Subcutaneous abdominal adipose tissue (tissue), 5 donors: ENCODE results near the gene CD74.

Experiments
- H3K27ac ChIP-seq: one replicate; pipeline ENCODE4 v1.7.0; 2013; ENCODE audit warnings: low read depth, mild to moderate bottlenecking, inconsistent platforms, low read length, moderate library complexity
- H3K27me3 ChIP-seq, 5 donors: one replicate each; pipeline ENCODE4 v1.7.0; 2013; ENCODE audit warnings: low read length in 5 of 5, inconsistent platforms in 1 of 5; ENCODE audit not compliant: control insufficient read depth in 5 of 5, insufficient read depth in 4 of 5
- H3K36me3 ChIP-seq, 5 donors: one replicate each; pipeline ENCODE4 v1.7.0; 2013; ENCODE audit warnings: low read length in 5 of 5; ENCODE audit not compliant: control insufficient read depth in 5 of 5, insufficient read depth in 5 of 5
- H3K4me1 ChIP-seq, 5 donors: one replicate each; pipeline ENCODE4 v1.7.0; 2013; ENCODE audit warnings: low read length in 5 of 5, mild to moderate bottlenecking in 3 of 5, moderate library complexity in 1 of 5; ENCODE audit not compliant: control insufficient read depth in 5 of 5, insufficient read depth in 5 of 5
- H3K4me3 ChIP-seq, 5 donors: one replicate each; pipeline ENCODE4 v1.7.0; 2013; ENCODE audit warnings: low read length in 5 of 5, low read depth in 1 of 5
- H3K9ac ChIP-seq, 5 donors: one replicate each; pipeline ENCODE4 v1.7.0; 2013; ENCODE audit warnings: low read length in 5 of 5, mild to moderate bottlenecking in 4 of 5, moderate library complexity in 3 of 5
- H3K9me3 ChIP-seq, 5 donors: one replicate each; pipeline ENCODE4 v1.7.0; 2013; ENCODE audit warnings: low read length in 5 of 5; ENCODE audit not compliant: control insufficient read depth in 5 of 5
- donor health status: healthy.
- donor health status: healthy.
- donor health status: healthy.
- donor health status: healthy.
- donor health status: healthy.

CD74 gene

DNA sequence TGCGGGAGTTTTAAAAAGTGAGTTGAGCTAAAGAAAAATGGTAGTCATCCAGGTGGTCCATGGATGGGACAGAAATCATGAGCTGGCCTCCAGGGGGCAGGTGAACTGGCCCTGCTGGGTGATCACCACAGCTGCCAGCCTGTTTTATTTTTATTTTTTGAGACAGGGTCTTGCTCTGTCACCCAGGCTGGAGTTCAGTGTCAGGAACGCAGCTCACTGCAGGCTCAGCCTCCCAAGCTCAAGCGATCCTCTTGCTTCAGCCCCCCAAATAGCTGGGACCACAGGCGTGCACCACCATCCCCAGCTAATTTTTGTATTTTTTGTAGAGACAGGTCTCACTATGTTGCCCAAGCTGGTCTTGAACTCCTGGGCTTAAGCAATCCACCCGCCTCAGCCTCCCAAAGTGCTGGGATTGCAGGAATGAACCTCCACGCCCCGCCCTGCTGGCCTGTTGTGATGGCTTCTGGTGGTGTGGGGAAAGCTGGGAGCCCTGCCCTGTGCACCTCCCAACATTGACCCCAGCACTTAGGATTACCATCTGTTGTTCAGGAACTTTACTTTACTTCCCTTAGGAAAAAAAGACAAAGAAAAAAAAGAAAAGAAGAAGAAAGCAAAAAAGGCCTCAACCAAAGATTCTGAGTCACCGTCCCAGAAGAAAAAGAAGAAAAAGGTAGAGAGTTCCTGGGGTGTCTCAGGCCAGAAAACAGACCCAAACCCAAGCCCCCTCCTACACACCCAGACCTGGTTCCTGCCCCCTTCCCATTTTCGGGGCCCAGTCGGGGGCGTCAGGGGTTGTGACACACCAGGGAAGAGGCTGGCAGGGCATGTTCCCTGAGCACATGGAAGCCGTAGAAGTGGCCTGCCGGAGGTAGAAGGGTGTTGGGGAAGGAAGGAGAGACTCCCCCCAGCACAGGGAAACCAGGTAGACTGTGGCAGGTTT is 14.7 kb downstream of the CD74 start:
- no peak overlapping the region for H3K27ac ChIP-seq
- no peaks in the 10 kb centered on the region for H3K9me3 ChIP-seq
- peaks cover 0 to 10% (median 0%) of the 10 kb centered on the region in 5 donors for H3K4me1 ChIP-seq
- no peaks in the 10 kb centered on the region for H3K27me3 ChIP-seq
- no peak overlapping the region for H3K4me3 ChIP-seq
- H3K9ac ChIP-seq = no peak overlapping the region
- peaks cover 0 to 92% (median 87%) of the 10 kb centered on the region in 5 donors for H3K36me3 ChIP-seq

GRCh38 chr5:150397146-150397781 is 15.4 kb downstream of the CD74 start:
- Histone ChIP-seq H3K27ac (no peak overlapping the region), H3K27me3 (no peaks in the 10 kb centered on the region), H3K4me1 (peaks cover 0 to 10% (median 0%) of the 10 kb centered on the region in 5 donors), H3K4me3 (no peak overlapping the region), H3K9ac (no peak overlapping the region), H3K36me3 (peaks cover 0 to 92% (median 87%) of the 10 kb centered on the region in 5 donors), H3K9me3 (no peaks in the 10 kb centered on the region)

DNA sequence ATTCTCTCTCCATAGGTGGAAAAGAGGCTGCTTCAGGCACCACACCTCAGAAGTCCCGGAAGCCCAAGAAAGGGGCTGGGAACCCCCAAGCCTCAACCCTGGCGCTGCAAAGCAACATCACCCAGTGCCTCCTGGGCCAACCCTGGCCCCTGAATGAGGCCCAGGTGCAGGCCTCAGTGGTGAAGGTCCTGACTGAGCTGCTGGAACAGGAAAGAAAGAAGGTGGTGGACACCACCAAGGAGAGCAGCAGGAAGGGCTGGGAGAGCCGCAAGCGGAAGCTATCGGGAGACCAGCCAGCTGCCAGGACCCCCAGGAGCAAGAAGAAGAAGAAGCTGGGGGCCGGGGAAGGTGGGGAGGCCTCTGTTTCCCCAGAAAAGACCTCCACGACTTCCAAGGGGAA is 16.4 kb downstream of the CD74 start:
- no peak overlapping the region for H3K4me3 ChIP-seq
- H3K27me3 ChIP-seq = no peaks in the 10 kb centered on the region
- no peak overlapping the region for H3K27ac ChIP-seq
- peak overlapping the region in 1 of 5 donors; percentile 24 for H3K9ac ChIP-seq
- no peaks in the 10 kb centered on the region for H3K9me3 ChIP-seq
- H3K4me1 ChIP-seq = peaks cover 0 to 10% (median 0%) of the 10 kb centered on the region in 5 donors
- H3K36me3 ChIP-seq = peaks cover 0 to 93% (median 87%) of the 10 kb centered on the region in 5 donors

GRCh38 chr5:150395688-150395975 is 17.1 kb downstream of the CD74 start:
- H3K9me3 ChIP-seq = no peaks in the 10 kb centered on the region
- peaks cover 0 to 10% (median 0%) of the 10 kb centered on the region in 5 donors for H3K4me1 ChIP-seq
- no peak overlapping the region for H3K9ac ChIP-seq
- H3K36me3 ChIP-seq = peaks cover 0 to 94% (median 87%) of the 10 kb centered on the region in 5 donors
- no peaks in the 10 kb centered on the region for H3K27me3 ChIP-seq
- no peak overlapping the region for H3K4me3 ChIP-seq
- no peak overlapping the region for H3K27ac ChIP-seq

DNA sequence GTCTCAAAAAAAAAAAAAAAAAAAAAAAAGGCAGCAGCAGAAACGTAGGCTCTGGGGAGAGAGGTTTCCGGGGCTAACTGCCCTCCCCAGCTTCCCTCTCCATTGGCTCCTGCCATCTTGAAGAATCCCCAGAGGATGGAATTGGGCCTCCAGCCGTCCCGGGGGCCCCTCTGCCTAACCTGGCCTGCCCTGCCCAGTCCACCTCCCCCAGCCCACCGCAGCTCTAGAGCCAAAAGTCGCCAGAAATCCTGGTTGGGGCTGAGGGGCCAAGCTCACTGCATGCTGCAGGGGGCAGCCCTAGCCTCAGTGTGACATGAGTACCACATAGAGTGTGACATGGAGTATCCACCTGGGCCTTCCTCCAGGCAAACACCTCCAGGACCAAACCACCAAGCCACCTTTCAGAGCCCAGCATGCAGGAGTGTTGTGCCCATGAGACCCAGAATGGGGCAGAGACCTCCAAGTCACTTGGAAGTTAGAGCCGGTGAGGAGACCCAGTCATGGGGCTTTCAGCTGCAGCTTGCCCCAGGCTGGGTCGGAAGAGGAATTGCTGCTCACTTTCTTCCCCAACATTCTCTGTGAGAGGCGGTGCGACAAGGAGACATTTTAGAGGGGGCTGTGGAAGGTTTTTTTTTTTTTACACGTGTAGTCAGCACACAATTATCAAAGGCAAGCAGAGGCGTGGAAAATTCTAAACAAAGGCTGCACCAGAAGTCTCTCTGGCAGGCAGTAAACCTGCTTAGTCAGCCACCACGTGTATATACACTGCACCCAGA is 17.6 kb downstream of the CD74 start:
- Histone ChIP-seq H3K36me3 (peaks cover 0 to 92% (median 87%) of the 10 kb centered on the region in 5 donors), H3K4me1 (peaks cover 0 to 10% (median 0%) of the 10 kb centered on the region in 5 donors), H3K9me3 (no peaks in the 10 kb centered on the region), H3K9ac (no peak overlapping the region), H3K27me3 (no peaks in the 10 kb centered on the region), H3K4me3 (no peak overlapping the region), H3K27ac (no peak overlapping the region)

DNA sequence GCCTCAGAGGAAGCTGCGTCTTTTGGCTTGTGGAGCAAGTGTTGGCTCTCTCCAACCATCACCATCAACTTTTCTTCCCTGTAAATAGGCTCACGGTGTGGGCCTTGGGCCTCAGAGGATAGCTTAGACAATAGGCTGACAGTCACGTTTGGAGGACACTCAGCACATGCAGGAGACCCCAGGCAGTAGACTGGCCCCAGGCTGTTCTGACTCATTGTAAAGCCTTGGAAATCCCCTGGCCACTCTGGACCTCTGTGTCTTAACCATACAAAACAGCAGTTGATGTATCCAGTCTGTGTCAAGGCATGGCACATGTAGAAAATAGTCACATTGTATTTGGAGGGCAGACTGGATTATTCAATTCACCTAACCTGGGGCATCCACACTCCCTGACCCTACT is 18.6 kb downstream of the CD74 start:
- H3K9ac ChIP-seq = no peak overlapping the region
- no peak overlapping the region for H3K4me3 ChIP-seq
- H3K36me3 ChIP-seq = peaks cover 0 to 92% (median 87%) of the 10 kb centered on the region in 5 donors
- H3K9me3 ChIP-seq = no peaks in the 10 kb centered on the region
- no peaks in the 10 kb centered on the region for H3K27me3 ChIP-seq
- H3K27ac ChIP-seq = no peak overlapping the region
- H3K4me1 ChIP-seq = peaks cover 0 to 2% (median 0%) of the 10 kb centered on the region in 5 donors

DNA sequence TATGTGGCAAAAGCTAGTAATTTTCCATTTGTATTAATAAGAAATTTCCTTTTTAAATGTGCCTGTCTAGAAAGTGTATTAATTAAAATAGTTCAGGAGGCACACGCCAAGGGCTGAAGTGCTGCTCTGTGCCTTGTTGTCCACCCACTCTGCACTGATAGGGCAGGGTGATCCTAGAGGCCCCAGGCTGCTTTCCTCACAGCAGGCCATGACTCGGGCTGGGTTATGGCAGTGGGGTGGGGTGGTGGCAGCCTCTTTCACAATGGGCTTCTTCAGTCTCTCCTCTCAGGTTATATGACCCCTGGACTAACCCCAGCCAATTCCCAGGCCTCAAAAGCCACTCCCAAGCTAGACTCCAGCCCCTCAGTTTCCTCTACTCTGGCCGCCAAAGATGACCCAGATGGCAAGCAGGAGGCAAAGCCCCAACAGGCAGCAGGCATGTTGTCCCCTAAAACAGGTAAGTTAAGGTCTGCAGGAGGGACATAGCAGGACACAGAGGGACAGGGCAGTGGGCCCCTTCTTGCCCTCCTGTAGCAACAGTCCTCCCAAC is 19.5 kb downstream of the CD74 start:
- no peaks in the 10 kb centered on the region for H3K27me3 ChIP-seq
- H3K4me1 ChIP-seq = no peaks in the 10 kb centered on the region
- no peaks in the 10 kb centered on the region for H3K9me3 ChIP-seq
- no peak overlapping the region for H3K4me3 ChIP-seq
- H3K27ac ChIP-seq = no peak overlapping the region
- peaks cover 0 to 92% (median 83%) of the 10 kb centered on the region in 5 donors for H3K36me3 ChIP-seq
- no peak overlapping the region for H3K9ac ChIP-seq

DNA sequence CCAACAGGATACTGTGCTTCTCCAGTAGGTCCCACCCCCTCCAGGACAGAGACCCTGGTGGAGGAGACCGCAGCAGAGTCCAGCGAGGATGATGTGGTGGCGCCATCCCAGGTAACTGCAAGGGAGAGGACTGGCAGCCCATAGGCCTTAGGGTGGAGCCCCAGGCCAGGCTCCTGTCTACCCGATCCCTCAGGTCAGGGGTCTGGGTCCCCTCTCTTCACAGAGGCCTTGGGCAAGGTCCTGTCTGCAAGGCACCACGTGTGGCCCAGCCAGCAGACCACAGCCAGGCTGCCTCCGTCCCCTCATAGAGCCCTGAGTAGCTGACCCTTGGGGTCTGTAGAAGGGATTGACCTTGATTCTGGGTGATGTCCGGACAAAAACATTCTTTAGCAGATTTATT is 20.0 kb downstream of the CD74 start:
- H3K36me3 ChIP-seq = peaks cover 0 to 92% (median 85%) of the 10 kb centered on the region in 5 donors
- H3K27me3 ChIP-seq = no peaks in the 10 kb centered on the region
- no peak overlapping the region for H3K27ac ChIP-seq
- H3K4me3 ChIP-seq = no peak overlapping the region
- no peaks in the 10 kb centered on the region for H3K4me1 ChIP-seq
- no peak overlapping the region for H3K9ac ChIP-seq
- no peaks in the 10 kb centered on the region for H3K9me3 ChIP-seq

GRCh38 chr5:150391986-150392385 is 20.7 kb downstream of the CD74 start:
- peaks cover 0 to 95% (median 88%) of the 10 kb centered on the region in 5 donors for H3K36me3 ChIP-seq

More at GRCh38 chr5:150391986-150392385, 20.7 kb downstream of the CD74 start:
- Histone ChIP-seq H3K4me1 (no peaks in the 10 kb centered on the region), H3K9ac (no peak overlapping the region), H3K27ac (no peak overlapping the region), H3K27me3 (no peaks in the 10 kb centered on the region), H3K9me3 (no peaks in the 10 kb centered on the region), H3K4me3 (no peak overlapping the region)
